ENCODE measurements around the gene KCNS1.

Gene KCNS1

DNA sequence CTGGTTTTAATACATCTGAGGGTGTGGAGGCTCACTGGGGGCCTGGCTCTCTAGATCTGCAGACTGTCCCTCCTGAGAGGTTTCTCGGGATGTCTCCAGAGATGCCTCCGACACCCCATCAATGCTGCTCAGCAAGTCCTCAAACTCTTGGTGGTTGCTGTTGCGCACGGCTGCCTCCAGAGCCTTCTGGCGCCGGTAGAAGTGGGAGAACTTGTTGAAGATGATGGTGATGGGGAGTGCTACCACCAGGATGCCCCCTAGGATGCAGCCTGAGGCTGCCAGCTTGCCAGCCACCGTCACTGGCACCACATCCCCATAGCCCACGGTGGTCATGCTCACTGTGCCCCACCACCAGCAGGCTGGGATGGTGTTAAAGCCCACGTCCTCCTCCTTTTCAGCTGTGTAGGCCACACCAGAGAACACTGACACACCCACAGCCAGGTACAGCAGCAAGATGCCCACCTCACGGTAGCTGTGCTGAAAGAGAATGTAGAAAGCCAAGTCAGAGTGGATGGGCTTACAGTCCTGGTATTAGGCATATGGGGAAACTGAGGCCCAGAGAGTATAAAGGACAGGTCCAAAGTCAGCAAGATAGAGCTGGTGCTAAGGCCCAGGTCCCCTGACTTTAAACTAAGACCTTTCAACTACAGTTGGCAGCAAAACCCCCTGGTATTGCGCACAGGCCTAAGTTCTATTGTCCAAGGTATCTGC, 5.9 kb downstream of the KCNS1 start:
- no CpG with 5 or more reads among the region's 11 CpGs for WGBS (ENCODE audit: insufficient coverage, insufficient read length)
- no peak overlapping the region for H3K27ac ChIP-seq (ENCODE audit: low read length)
- peaks cover 2% of the 10 kb centered on the region for H3K4me1 ChIP-seq (ENCODE audit: control insufficient read depth, insufficient read depth, low read length)
- no peak for DNase-seq (ENCODE audit: low read depth, low spot score)
- H3K27me3 ChIP-seq (ENCODE audit: control insufficient read depth, insufficient read depth, low read length), result no peaks in the 10 kb centered on the region
- no peaks in the 10 kb centered on the region for H3K9me3 ChIP-seq (ENCODE audit: control insufficient read depth, insufficient read depth, low read length)
- no peaks in the 10 kb centered on the region for H3K36me3 ChIP-seq (ENCODE audit: control insufficient read depth, insufficient read depth, low read length)
- no peak overlapping the region for H3K4me3 ChIP-seq (ENCODE audit: low read length)

DNA sequence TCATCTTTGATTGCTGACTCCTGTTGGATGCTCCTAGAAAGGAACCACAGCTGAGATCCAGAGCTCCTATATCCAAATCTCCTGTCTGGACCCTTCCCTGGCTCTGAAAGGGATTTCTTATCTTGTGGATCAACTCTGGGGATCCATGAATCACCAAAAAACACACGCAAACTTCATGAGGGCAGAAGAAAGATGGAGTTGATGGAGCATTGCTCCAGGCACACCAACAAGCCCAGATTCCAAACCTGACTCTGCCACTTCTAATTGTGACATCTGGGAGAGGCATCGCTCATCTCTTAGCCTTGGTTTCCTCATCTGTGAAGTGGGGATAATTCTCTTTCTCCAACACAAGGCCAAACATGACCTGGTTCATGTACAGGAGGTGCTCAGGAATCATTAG, 6.7 kb downstream of the KCNS1 start:
- Histone ChIP-seq H3K9me3 (ENCODE audit: control insufficient read depth, insufficient read depth, low read length) (no peaks in the 10 kb centered on the region), H3K27me3 (ENCODE audit: control insufficient read depth, insufficient read depth, low read length) (no peaks in the 10 kb centered on the region), H3K27ac (ENCODE audit: low read length) (no peak overlapping the region), H3K4me3 (ENCODE audit: low read length) (no peak overlapping the region), H3K36me3 (ENCODE audit: control insufficient read depth, insufficient read depth, low read length) (no peaks in the 10 kb centered on the region), H3K4me1 (ENCODE audit: control insufficient read depth, insufficient read depth, low read length) (peaks cover 2% of the 10 kb centered on the region)
- DNase-seq (ENCODE audit: low read depth, low spot score), result no peak
- WGBS (ENCODE audit: insufficient coverage, insufficient read length), result no CpG with 5 or more reads among the region's 2 CpGs

DNA sequence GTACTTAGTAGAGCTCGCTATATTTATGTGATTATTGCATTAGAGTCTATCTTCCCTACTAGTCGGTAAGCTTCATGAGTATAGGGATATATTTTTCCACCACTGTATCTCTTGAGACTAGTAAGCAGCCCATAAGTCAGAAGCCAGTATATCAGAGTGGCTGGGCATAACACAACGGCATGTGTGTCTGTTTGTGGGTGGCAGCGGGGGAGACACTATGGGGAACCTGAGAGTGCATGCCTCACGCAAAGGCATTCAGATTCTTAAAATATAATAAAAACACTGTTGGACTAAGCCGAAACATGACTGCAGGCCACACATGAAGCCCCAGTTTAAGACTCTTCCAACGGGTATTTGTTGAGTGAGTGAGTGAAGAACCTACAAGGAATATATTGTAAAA, 8.0 kb downstream of the KCNS1 start:
- Histone ChIP-seq H3K4me3 (ENCODE audit: low read length) (no peak overlapping the region), H3K36me3 (ENCODE audit: control insufficient read depth, insufficient read depth, low read length) (no peaks in the 10 kb centered on the region), H3K9me3 (ENCODE audit: control insufficient read depth, insufficient read depth, low read length) (no peaks in the 10 kb centered on the region), H3K27ac (ENCODE audit: low read length) (no peak overlapping the region), H3K4me1 (ENCODE audit: control insufficient read depth, insufficient read depth, low read length) (no peaks in the 10 kb centered on the region), H3K27me3 (ENCODE audit: control insufficient read depth, insufficient read depth, low read length) (no peaks in the 10 kb centered on the region)
- no CpG with 5 or more reads among the region's 7 CpGs for WGBS (ENCODE audit: insufficient coverage, insufficient read length)
- DNase-seq (ENCODE audit: low read depth, low spot score), result no peak

DNA sequence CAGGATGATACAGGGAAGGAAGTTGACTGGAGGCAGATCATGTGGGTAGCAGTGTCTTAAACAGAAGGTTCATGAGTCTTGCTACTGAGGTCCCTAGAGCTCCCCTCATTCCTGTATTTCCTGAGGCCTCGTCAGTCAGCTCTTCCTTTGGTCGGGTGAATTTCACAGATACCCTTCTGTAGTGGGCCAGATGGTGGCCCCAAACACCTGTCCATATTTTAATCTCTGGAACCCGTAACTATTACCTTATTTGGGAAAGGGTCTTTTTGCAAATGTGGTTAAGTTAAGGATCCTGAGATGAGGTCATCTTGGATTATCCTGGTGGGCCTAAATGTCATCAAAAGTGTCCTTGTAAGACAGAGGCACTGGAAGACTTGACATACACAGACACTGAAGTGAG, 9.6 kb downstream of the KCNS1 start:
- WGBS (ENCODE audit: insufficient coverage, insufficient read length), result no CpG with 5 or more reads among the region's 3 CpGs
- Histone ChIP-seq H3K27ac (ENCODE audit: low read length) (no peak overlapping the region), H3K9me3 (ENCODE audit: control insufficient read depth, insufficient read depth, low read length) (no peaks in the 10 kb centered on the region), H3K4me1 (ENCODE audit: control insufficient read depth, insufficient read depth, low read length) (no peaks in the 10 kb centered on the region), H3K27me3 (ENCODE audit: control insufficient read depth, insufficient read depth, low read length) (no peaks in the 10 kb centered on the region), H3K4me3 (ENCODE audit: low read length) (no peak overlapping the region), H3K36me3 (ENCODE audit: control insufficient read depth, insufficient read depth, low read length) (no peaks in the 10 kb centered on the region)
- DNase-seq (ENCODE audit: low read depth, low spot score), result no peak

DNA sequence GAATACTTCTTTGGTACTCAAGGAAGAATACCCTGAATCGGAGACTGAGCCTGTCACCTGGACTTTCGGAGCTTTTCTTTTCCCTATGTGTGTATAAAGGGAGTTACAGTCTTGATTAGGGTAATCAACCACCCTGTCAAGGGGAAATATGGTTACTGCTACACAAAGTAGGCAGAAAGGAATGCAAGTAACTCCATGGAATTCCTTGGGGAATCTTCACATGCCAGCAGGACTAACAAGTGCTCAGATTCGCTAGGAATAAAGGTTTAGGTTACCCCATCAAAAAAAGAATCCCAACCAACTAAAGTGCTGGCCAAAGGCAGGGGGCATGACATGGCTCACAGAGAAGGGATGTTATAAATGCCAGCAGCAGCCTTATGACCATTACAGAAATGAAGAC, 10.4 kb downstream of the KCNS1 start:
- H3K36me3 ChIP-seq (ENCODE audit: control insufficient read depth, insufficient read depth, low read length), result no peaks in the 10 kb centered on the region
- no peaks in the 10 kb centered on the region for H3K27me3 ChIP-seq (ENCODE audit: control insufficient read depth, insufficient read depth, low read length)
- no peak overlapping the region for H3K27ac ChIP-seq (ENCODE audit: low read length)
- H3K9me3 ChIP-seq (ENCODE audit: control insufficient read depth, insufficient read depth, low read length), result no peaks in the 10 kb centered on the region
- no peak for DNase-seq (ENCODE audit: low read depth, low spot score)
- H3K4me1 ChIP-seq (ENCODE audit: control insufficient read depth, insufficient read depth, low read length), result no peaks in the 10 kb centered on the region
- WGBS (ENCODE audit: insufficient coverage, insufficient read length), result no CpG with 5 or more reads among the region's 3 CpGs
- no peak overlapping the region for H3K4me3 ChIP-seq (ENCODE audit: low read length)

DNA sequence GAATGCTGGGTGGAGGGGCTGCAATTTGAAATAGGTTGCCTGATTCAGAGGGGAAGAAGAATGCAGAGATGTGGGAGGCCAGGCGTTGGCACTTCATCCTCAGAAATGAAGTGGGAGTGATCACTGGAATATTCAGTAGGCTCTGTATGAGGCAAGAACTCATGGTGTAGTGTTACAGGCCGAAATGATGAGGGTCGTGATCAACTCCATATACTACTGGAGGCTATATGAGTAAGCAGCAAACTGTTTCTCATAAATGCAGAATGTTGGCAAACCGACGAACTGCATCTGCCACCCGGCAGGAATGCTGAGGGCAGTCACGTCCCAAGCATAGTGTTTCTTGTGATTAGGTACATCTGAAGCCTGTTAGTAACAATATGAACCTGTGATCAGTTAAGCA, 12.7 kb downstream of the KCNS1 start:
- no peaks in the 10 kb centered on the region for H3K36me3 ChIP-seq (ENCODE audit: control insufficient read depth, insufficient read depth, low read length)
- no peaks in the 10 kb centered on the region for H3K27me3 ChIP-seq (ENCODE audit: control insufficient read depth, insufficient read depth, low read length)
- no peaks in the 10 kb centered on the region for H3K9me3 ChIP-seq (ENCODE audit: control insufficient read depth, insufficient read depth, low read length)
- H3K4me3 ChIP-seq (ENCODE audit: low read length), result no peak overlapping the region
- H3K27ac ChIP-seq (ENCODE audit: low read length), result no peak overlapping the region
- H3K4me1 ChIP-seq (ENCODE audit: control insufficient read depth, insufficient read depth, low read length), result no peaks in the 10 kb centered on the region
- WGBS (ENCODE audit: insufficient coverage, insufficient read length), result no CpG with 5 or more reads among the region's 7 CpGs
- no peak for DNase-seq (ENCODE audit: low read depth, low spot score)

DNA sequence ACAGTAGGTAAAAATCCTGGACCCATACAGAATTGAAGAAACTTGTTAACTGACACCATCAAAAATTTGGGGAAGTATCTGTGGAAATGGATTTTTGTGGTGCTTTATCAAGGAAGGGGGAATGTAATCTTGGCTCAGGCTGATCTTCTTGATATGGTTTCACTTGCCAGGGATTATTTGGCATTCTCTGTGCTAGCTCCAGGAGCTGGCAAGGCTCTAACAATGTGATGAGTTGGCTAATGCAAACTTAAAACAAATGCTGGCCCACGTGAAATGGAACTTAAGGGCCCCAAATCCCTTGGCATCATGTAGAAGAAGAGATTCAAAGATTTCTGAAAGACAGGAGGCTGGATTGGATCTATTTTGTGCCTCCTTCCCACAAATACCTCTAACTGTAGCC, 13.1 kb downstream of the KCNS1 start:
- DNase-seq (ENCODE audit: low read depth, low spot score), result no peak
- no peaks in the 10 kb centered on the region for H3K9me3 ChIP-seq (ENCODE audit: control insufficient read depth, insufficient read depth, low read length)
- H3K27ac ChIP-seq (ENCODE audit: low read length), result no peak overlapping the region
- H3K27me3 ChIP-seq (ENCODE audit: control insufficient read depth, insufficient read depth, low read length), result no peaks in the 10 kb centered on the region
- no peaks in the 10 kb centered on the region for H3K36me3 ChIP-seq (ENCODE audit: control insufficient read depth, insufficient read depth, low read length)
- WGBS (ENCODE audit: insufficient coverage, insufficient read length), result no CpG with 5 or more reads among the region's 1 CpG
- no peak overlapping the region for H3K4me3 ChIP-seq (ENCODE audit: low read length)
- no peaks in the 10 kb centered on the region for H3K4me1 ChIP-seq (ENCODE audit: control insufficient read depth, insufficient read depth, low read length)

DNA sequence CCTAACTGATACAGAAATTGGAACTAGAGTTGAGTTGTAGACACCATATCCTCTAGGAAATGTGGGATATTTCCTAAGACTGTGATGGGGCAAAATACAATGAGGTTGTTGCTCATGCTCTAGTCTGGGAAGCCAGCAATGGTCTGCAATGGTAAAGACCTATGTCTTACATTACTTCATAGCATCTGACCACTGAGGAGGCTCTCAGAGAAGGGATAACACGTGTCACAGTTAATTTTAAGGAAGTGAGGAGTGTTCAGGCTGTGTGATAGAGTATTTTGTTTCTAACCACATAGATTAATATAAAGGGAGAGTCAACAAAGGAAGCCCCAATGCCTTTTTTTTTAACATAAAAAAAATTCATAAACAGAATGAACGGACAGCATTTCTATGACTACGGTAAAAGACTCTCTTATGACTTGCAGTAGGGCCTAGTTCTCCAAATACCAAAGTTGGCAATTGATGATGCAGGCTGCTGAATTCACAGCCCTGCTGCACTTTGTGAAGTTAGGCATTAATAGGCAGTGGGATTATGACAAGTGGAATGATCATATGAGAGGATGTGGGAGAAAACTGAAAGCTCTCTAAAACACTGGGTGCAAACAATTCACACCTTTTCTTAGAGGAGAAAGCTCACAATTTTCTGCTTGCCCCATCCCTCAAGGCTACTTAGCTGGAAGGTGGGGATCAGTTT, 13.7 kb downstream of the KCNS1 start:
- Histone ChIP-seq H3K9me3 (ENCODE audit: control insufficient read depth, insufficient read depth, low read length) (no peaks in the 10 kb centered on the region), H3K27ac (ENCODE audit: low read length) (no peak overlapping the region), H3K4me3 (ENCODE audit: low read length) (no peak overlapping the region), H3K36me3 (ENCODE audit: control insufficient read depth, insufficient read depth, low read length) (no peaks in the 10 kb centered on the region), H3K4me1 (ENCODE audit: control insufficient read depth, insufficient read depth, low read length) (no peaks in the 10 kb centered on the region), H3K27me3 (ENCODE audit: control insufficient read depth, insufficient read depth, low read length) (no peaks in the 10 kb centered on the region)
- no CpG with 5 or more reads among the region's 3 CpGs for WGBS (ENCODE audit: insufficient coverage, insufficient read length)
- no peak for DNase-seq (ENCODE audit: low read depth, low spot score)

DNA sequence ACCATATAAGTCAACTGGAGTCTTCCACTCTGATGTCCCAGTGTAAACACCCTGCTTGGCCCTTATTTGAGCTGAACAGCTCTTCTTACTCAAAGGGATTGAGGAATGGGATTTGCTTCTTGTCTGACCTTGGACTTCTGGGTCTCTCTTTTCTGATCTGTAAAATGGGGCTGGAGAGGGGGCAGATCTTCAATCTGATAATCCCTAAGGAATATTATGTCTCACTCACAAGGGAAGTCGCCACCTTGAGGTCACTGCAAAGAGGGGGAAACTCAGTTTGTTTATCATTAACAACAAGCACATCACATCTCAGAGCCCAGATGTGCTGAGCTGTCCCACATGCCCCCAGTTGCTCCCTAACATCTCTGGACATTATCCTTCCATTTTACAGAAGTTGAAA, 15.1 kb downstream of the KCNS1 start:
- no peak for DNase-seq (ENCODE audit: low read depth, low spot score)
- no peaks in the 10 kb centered on the region for H3K4me1 ChIP-seq (ENCODE audit: control insufficient read depth, insufficient read depth, low read length)
- H3K4me3 ChIP-seq (ENCODE audit: low read length), result no peak overlapping the region
- no peaks in the 10 kb centered on the region for H3K9me3 ChIP-seq (ENCODE audit: control insufficient read depth, insufficient read depth, low read length)
- no CpG with 5 or more reads among the region's 1 CpG for WGBS (ENCODE audit: insufficient coverage, insufficient read length)
- no peaks in the 10 kb centered on the region for H3K36me3 ChIP-seq (ENCODE audit: control insufficient read depth, insufficient read depth, low read length)
- H3K27me3 ChIP-seq (ENCODE audit: control insufficient read depth, insufficient read depth, low read length), result no peaks in the 10 kb centered on the region
- H3K27ac ChIP-seq (ENCODE audit: low read length), result no peak overlapping the region

DNA sequence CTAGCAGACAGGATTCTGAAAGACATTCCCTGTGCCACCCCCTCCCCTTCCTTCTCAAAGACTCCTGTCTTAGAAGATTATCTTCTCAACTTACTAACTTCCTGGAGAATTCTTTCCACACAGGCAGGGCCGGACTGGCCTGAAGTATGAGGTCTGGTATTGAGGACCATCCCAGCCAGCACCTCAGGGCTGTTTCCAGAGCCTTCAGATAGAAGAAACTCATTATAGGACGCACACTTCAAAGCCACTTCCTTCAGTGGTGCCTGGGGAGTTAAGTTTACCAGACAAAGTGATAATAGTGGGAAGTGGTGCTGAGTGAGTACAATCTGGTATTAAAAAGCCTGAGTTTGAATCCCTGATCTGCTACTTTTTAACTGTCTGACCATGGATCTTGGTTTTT, 15.6 kb downstream of the KCNS1 start:
- Histone ChIP-seq H3K9me3 (ENCODE audit: control insufficient read depth, insufficient read depth, low read length) (no peaks in the 10 kb centered on the region), H3K4me3 (ENCODE audit: low read length) (no peak overlapping the region), H3K36me3 (ENCODE audit: control insufficient read depth, insufficient read depth, low read length) (no peaks in the 10 kb centered on the region), H3K4me1 (ENCODE audit: control insufficient read depth, insufficient read depth, low read length) (no peaks in the 10 kb centered on the region), H3K27me3 (ENCODE audit: control insufficient read depth, insufficient read depth, low read length) (no peaks in the 10 kb centered on the region), H3K27ac (ENCODE audit: low read length) (no peak overlapping the region)
- DNase-seq (ENCODE audit: low read depth, low spot score), result no peak
- WGBS (ENCODE audit: insufficient coverage, insufficient read length), result no CpG with 5 or more reads among the region's 2 CpGs

DNA sequence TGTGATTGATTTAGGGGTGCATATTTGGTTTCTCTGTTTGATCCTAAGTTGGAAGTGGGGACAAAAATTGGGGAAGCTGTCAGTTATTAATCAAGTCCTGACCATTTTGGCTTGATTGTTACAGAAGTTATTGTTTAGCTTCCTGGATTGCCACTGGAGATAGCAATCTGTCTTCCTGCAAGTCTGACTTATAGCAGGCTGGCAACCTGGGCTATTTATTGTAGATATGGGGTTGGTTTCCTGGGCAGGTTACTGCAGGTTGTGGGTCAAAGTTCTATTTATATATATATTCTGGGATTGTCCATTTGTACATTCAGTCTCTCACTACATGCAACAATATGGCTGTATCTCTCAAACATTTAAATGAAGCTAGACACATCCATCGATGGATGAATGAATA, 17.8 kb downstream of the KCNS1 start:
- H3K27ac ChIP-seq (ENCODE audit: low read length), result no peak overlapping the region
- H3K9me3 ChIP-seq (ENCODE audit: control insufficient read depth, insufficient read depth, low read length), result no peaks in the 10 kb centered on the region
- no peaks in the 10 kb centered on the region for H3K4me1 ChIP-seq (ENCODE audit: control insufficient read depth, insufficient read depth, low read length)
- H3K27me3 ChIP-seq (ENCODE audit: control insufficient read depth, insufficient read depth, low read length), result no peaks in the 10 kb centered on the region
- DNase-seq (ENCODE audit: low read depth, low spot score), result no peak
- no CpG with 5 or more reads among the region's 1 CpG for WGBS (ENCODE audit: insufficient coverage, insufficient read length)
- no peaks in the 10 kb centered on the region for H3K36me3 ChIP-seq (ENCODE audit: control insufficient read depth, insufficient read depth, low read length)
- H3K4me3 ChIP-seq (ENCODE audit: low read length), result no peak overlapping the region
